Activated T-helper 1 cell treated with Interleukin-2 at 50 U/mL for 16 hours (primary cell): ENCODE data around the gene ABTB1.
"Not testable (repeated sequence)": the region's sequence is repeated elsewhere in the genome, so short reads cannot be mapped to it uniquely, and the experiment has no call there.

Experiments used
- DNase-seq: peaks from one replicate; pipeline ENCODE4 v3.0.0-alpha.2; 2020; ENCODE audit warnings: low read depth

The ABTB1 gene

GRCh38 chr3:127704840-127705239, 32.1 kb downstream of the ABTB1 start:
- not testable (repeated sequence) for DNase-seq

- DNase-seq: no peak
Measured at GRCh38 chr3:127706312-127706711, 33.6 kb downstream of the ABTB1 start.

- no peak for DNase-seq
Measured at GRCh38 chr3:127706785-127707351, 34.1 kb downstream of the ABTB1 start.

DNA sequence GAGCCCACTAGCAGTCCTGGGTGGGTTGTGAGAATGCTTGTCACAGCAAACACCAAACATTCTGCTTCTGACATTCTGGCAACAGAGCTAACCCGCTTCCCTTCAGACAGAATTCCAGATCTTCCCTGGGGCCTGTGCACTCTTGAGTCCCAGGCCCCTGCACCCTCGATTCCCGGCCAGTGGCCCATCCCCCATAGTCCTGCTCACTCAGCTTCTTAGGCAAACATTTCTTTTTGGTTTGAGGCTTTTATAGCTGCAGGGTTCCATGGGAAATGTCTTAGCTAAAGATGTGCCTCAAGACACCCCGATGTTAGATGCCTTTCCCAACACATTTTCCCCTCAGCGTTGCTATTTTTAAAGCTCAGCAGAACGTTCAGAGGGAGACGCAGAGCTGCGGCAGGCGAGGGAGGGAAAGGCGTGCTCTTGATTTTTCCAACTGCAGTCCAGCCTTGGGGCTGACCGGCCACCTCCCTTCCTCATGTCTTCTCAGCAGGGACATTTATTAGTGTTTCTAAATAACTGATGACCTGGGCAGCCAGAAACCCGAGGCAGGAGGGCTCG, 35.2 kb downstream of the ABTB1 start:
- no peak for DNase-seq

GRCh38 chr3:127708837-127709236, 36.1 kb downstream of the ABTB1 start:
- DNase-seq: no peak

DNA sequence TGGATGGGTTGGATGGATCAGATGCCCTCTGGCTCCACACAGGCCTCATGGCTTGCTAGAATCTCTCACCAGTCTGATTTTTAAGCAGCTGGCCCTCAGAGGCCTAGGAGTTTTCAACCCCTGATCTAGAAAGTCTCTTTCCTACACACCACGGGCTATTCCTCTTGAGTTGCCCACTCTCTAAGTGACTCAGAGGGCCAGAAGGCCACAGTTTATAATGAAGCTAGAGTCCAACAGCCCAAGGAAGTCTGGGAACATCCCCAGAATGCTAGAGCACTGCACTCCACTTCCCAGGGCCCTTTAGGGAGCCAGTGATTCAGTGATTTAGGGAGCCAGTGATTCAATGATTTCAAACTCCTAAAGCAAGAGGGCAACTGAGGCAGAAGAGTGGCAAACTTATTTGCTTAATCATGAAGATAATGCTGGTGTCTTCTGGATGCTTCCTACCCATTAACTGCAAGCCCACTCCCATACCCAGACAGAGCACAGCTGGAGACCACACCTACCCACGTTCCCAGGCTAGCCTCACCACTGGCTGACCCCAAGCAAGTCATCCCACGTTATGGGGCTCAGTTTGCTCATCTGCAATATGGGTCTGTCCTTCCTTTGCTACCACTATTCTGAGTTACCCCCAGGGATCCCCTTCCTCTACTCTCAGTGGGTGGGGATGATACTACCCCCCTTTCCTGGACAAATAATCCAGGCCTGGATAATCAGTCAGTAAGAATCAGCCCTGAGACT, 36.7 kb downstream of the ABTB1 start:
- no peak for DNase-seq

DNA sequence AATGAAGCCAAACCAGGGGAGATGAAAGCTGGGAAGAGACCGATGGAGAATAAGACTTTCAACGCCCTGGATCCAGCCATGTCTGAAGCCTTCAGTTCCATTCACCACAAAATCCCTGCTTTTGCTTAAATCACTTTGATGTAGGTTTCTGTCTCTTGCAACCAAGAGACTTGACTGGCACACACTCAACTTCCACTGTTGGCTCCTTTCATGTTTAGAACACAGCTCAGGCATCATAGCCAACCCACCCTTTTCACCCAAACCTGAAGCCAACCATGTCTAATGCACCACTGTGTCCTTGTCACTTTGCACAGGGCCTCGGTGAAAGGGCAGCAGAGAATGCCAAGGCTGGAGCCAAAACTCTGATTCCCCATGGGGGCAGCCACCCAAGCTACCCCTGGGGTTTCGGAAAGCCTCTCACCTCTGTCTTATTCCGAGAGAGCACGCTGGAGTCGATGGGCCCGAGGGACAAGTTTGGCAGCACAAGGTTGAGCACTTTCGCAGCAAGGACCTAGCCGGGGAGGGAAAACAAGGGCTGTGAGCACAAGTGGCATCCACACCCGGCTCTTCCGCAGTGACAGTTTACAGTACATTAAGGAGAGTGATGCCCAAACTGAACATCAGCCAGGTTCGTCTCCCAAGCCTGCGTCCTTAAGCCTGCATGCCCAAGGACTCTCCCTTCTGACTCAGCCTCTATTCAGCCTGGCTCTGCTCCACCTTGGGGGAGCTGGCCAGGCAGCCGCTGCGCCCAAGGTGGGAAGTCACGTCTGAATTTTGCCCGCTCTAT, 37.6 kb downstream of the ABTB1 start:
- no peak for DNase-seq

DNA sequence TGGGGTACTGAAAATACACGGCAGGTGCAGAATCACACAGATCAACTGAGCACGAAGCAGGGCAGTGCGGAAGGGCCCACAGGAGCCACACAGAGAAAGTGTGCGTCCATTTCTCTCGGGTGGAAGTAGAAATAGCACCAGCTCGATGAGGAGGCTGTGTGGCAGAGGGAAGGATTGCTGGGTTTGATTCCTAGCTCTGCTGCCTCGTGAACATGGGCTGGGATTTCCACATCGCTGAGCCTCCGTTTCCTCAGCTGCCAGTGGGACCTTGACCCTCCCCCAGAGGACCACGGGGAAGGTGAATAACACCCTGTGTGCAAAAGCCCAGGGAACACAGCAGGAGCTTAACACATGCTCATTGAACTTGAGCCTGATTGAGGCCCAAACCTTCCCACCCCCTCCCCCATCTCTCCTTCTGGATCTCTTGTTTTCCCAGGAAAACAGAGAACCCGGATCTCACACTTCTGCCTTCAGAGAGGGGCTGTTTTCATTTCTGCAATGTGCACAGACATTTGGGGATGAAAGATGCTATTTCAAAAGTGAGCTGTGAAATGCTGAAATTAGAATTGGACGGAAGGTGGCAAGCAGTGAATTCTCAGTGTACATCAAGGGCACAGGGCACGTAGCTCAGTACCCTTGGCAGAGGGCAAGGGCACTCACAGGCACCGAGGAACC, 38.4 kb downstream of the ABTB1 start:
- DNase-seq: no peak

DNA sequence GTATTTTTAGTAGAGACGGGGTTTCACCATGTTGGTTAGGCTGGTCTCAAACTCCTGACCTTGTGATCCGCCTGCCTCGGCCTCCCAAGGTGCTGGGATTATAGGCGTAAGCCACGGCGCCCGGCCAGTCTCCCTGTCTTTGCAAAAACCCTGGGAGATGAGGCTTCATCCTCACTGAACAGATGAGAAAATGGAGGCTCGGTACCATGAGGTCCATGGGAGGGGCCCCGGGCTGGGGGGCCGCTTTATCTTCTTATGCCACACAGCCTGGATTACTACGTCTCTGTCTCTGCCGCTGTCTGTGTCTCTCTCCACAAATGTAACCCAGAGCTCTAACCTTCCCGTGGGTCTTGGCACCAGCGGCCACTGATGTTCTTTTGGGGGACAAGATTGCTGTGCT, 39.1 kb downstream of the ABTB1 start:
- DNase-seq: no peak

DNA sequence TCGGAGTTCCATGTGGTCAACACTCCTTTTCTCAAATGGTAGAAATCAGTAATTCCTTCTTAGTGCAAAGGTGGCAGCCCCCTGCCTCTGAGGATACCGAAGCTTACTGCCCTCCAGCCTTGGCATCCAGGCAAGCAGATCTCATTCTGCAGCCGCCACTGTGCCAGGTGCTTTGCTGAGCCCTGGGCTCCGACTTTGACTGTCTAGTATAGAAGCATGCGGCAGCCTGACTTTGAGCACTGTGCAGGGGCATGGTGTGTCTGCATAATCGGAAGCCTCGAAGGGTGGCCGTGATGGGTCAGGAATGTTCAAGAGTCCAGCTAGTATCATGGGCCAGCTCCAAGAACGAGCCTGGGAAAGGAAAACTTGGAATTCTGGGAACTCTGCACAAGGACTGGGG, 39.7 kb downstream of the ABTB1 start:
- DNase-seq: no peak

DNA sequence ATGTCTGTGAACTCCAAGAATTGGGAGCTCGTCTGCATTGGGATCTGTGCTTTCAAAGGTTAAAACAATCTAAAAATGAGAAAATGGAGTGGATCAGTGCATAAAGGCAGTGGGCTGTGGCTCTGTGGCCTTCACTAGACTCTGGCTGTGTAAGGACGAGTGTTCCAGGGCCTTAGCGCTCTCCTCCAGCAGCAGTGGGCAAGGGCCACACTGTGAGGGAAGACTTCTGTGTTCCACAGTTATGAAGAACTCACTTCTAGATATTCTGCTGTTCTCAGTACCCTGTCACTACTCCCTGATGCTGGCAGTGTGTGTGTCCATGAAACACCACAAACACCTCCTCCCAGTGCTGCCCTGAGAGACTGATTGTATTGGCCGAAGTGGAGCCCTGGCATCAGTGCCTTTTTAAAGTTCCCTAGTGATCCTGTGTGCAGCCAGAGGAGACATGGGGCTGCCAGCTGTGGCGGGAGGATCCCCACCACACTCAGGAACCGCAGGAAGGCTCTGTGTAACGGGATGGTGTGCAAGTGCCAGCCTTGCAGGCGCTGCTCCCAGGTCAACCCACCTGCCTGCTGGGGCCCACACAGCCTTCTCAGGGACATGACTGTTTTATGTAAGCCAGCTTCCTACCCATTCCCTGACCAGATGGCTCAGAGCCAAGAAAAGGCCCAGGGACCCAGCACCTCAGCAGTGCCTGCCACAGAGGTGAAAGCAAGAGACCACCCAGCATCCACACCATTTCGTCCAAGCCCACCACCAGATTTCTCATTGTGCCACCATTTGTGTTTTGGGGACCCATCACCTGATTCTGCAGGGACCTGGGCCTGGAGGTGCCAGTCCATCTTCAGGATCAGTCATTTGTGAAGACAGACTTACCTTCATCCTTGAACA, 40.4 kb downstream of the ABTB1 start:
- no peak for DNase-seq

- DNase-seq: no peak
Measured at GRCh38 chr3:127714125-127714571, 41.4 kb downstream of the ABTB1 start.

DNA sequence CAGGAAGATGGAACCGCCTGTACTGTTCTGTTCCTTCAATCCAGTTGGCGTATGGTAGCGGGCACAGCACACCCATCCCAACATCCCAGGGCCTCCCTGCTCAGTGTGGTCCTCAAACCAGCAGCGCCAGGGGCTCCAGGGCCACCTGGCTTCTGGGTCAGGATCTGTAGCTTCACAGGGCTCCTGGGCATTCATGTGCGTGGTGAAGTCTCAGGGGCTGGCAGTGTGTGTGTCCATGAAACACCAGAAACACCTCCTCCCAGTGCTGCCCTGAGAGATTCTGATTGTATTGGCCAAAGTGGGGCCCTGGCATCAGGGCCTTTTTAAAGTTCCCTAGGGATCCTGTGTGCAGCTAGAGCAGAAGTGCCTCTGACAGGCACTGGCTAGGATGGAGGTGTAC, 42.1 kb downstream of the ABTB1 start:
- DNase-seq: no peak

- no peak for DNase-seq
Measured at GRCh38 chr3:127715532-127715931, 42.8 kb downstream of the ABTB1 start.

GRCh38 chr3:127716384-127716783, 43.6 kb downstream of the ABTB1 start:
- no peak for DNase-seq

DNA sequence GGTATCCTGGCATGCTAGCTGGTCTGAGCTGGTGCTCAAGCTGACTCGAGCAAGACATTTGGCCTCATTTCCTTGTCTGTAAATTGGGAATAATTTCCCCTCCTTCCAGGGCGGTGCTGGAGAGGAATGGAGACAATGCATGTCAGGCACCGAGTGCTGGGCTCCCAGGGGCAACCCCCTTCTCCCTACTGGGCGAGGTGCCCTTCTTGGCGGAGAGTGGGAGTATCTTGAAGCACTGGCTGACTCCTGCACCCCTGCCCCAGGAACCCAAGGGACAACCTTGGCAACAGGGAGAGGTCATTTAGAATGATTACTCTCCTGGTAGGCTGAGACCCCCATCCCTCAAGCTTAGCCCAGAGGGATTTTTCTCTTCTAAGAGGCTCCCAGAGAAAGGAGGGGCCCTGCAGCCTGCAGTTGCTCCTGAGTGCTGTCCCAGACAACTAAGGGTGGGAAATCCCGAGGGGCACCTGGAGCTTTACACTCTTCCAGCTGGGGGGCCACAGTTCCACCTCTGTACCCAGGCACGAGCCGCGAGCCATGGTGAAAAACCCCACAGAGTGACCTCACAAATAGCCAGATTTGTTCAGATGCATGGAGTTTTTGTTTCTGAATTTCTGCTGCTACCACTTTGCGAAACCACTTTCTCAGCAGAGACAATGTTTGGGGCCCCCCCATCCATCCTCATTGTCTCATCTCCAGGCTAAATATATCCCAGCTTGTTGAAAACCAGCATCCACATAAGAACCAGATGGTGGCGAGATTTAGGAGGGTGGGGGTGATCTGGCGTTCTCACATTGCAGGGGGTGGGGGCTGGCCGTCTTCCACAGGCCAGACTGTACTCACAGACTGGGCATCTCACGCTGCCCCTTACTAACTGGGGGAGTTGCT, 44.8 kb downstream of the ABTB1 start:
- DNase-seq: no peak

DNA sequence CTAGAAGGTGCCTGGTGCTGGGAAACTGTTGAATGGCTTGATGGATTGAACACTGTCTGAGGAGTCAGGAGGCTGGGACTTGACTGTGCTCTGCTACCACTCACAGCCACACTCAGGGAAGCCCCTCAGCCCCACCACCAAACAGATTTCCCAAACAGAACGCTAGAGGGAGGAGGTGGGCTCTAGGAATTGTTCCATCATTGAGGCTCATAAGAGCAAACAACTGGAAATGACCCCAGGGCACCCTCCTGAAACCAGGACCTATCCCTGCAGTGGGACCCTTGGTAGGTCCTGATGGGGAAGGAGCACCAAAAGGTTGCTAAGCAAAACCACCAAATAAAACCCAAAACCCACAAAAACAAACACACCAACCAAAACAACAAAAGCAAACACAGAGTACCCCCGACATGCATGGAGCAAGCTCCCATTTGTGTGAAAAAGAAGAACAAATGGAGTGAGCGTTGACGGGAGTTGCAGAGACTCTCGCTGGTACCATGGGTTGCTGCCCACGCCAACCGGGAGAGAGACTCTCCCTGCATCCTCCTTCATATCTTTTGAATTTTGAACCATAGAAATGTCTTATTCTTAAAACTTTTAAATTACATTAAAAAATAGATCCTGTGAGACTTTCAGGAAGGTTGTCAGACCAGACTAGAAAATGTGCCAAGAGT, 45.6 kb downstream of the ABTB1 start:
- no peak for DNase-seq

DNA sequence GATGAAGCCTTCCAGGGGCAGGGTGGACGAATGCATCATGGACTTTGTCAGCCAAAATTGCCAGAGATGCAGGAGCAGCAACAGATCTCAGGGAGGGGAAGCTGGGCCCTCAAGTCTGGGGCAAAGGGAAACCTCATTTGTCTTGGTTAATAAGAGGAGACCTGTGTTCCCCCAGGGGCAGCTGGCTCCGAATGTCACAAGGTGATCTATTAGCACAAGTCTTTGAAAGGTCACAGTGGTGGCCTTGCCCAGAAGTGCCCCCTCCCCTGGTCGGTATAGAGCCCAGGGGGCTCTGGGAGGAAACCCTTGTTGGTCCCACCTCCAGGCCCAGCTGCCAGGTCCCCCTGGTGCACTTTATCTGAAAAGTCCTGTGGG, 46.2 kb downstream of the ABTB1 start:
- DNase-seq: no peak

DNA sequence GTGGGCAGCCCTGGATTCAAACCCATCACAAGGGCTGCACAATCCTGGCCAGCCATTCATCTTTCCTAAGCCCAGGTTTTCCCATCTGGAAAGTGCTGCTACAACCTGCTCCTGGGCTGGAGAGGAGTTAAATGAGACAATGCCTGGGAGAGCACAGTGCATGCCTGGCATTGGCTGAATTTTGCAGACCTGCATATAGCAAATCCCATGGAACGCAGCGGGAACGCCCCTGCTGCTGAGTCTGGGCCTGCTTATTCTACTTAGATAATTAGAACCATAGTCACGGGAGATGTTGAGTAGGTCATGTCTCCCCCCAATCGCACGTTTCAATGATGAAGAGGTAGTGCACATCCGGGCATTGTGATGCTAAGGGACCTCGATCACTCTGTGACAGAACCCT, 46.6 kb downstream of the ABTB1 start:
- no peak for DNase-seq
